Measurements from ENCODE around the gene EFTUD2. TPM values are rescaled to one million over a fixed set of nuclear protein-coding genes. Genes with fewer than 3 reads are reported as not detected.

EFTUD2 gene
- polyA plus RNA-seq, 3 donors, result 82.9 to 144 (median 104) TPM

GRCh38 chr17:44807093-44807816 lies 92.0 kb downstream of the EFTUD2 start:
- Mint-ChIP-seq H3K27me3 (ENCODE audit: low read depth in 3 of 3) (peaks cover 13 to 24% (median 17%) of the 10 kb centered on the region in 3 donors), H3K27ac (no peak overlapping the region), H3K4me3 (no peak overlapping the region), H3K9me3 (no peaks in the 10 kb centered on the region), H3K36me3 (no peaks in the 10 kb centered on the region), H3K4me1 (no peaks in the 10 kb centered on the region)
- Histone ChIP-seq H3K36me3 (replicated peaks in 1 of 2; ENCODE audit: control insufficient read depth in 1 of 2, insufficient read depth in 2 of 2, low read length in 2 of 2) (no peaks in the 10 kb centered on the region), H3K9ac (ENCODE audit: insufficient read depth, low read length, poor library complexity, severe bottlenecking) (no peak overlapping the region), H3K79me2 (ENCODE audit: insufficient read depth, low read length) (no peaks in the 10 kb centered on the region), H3K4me1 (ENCODE audit: control insufficient read depth in 1 of 2, insufficient read depth in 2 of 2, low read length in 2 of 2) (no peaks in the 10 kb centered on the region), H3K9me3 (replicated peaks in 1 of 2; ENCODE audit: control insufficient read depth in 1 of 2, insufficient read depth in 1 of 2, low read length in 2 of 2) (no peaks in the 10 kb centered on the region), H3K27ac (ENCODE audit: low read depth in 1 of 2, low read length in 2 of 2) (no peak overlapping the region), H2AFZ (ENCODE audit: insufficient read depth, low read depth, low read length, poor library complexity, severe bottlenecking) (no peak overlapping the region), H3K27me3 (ENCODE audit: control insufficient read depth in 2 of 2, insufficient read depth in 2 of 2, low read length in 2 of 2) (peaks cover 0 to 2% of the 10 kb centered on the region in 2 donors), H3K4me2 (replicated peaks; ENCODE audit: extremely low read depth, low read length, poor library complexity, severe bottlenecking) (no peak overlapping the region), H3K4me3 (replicated peaks in 1 of 3; ENCODE audit: low read depth in 2 of 3, low read length in 3 of 3) (no peak overlapping the region), H4K20me1 (ENCODE audit: insufficient read depth, low read length) (no peaks in the 10 kb centered on the region)
- intact Hi-C loops (cut with micrococcal nuclease), result no loop called here
- TF ChIP-seq CTCF (IDR thresholded peaks at IDR 0.05), result no peak
- WGBS (ENCODE audit: insufficient coverage), result no CpG with 5 or more reads among the region's 4 CpGs
- DNase-seq, result no peak

DNA sequence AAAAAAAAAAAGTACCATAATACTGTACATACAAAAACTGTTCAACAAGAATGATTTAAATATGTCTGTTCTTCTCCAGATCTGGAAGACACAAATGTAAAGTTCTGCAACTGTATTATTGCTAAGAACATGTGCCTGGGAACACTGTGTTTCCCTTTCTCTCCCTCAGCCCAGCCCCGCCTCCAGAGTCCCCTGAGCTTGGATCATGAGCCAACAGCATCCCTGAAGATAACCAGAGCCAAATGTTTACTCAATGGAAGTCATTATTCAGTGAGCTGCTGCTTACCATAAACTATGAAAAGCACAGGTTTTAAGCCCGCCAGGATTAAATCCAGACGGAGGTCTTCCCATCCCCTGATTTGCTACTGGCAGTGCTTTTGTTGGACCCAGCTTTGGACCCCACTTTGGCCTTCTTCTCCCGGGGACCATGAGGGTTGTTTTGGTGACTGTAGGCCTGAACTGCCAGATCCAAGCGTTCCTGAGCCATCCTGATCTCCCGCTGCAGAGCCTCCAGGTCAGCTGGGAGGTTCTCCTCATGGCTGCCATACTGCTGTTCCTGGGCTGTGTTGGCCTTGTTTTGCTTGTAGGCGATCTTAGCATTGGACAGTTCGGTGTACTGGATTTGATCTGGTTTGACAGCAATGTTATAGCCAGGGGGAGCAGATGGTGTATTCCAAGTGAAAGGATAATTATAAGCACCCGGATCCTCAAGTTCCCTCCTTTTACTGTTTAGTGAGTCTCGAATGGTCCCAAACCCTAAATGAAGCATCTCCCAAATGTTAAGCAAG lies 94.7 kb downstream of the EFTUD2 start:
- H3K4me3 ChIP-seq (replicated peaks in 1 of 3; ENCODE audit: low read depth in 2 of 3, low read length in 3 of 3), result no peak overlapping the region
- no peaks in the 10 kb centered on the region for H3K4me1 ChIP-seq (ENCODE audit: control insufficient read depth in 1 of 2, insufficient read depth in 2 of 2, low read length in 2 of 2)
- no peaks in the 10 kb centered on the region for H3K36me3 Mint-ChIP-seq
- H3K27me3 Mint-ChIP-seq (ENCODE audit: low read depth in 3 of 3), result peaks cover 10 to 25% (median 14%) of the 10 kb centered on the region in 3 donors
- TF ChIP-seq CTCF (IDR thresholded peaks at IDR 0.05), result no peak
- H3K9me3 ChIP-seq (replicated peaks in 1 of 2; ENCODE audit: control insufficient read depth in 1 of 2, insufficient read depth in 1 of 2, low read length in 2 of 2), result no peaks in the 10 kb centered on the region
- no peak overlapping the region for H2AFZ ChIP-seq (ENCODE audit: insufficient read depth, low read depth, low read length, poor library complexity, severe bottlenecking)
- H3K36me3 ChIP-seq (replicated peaks in 1 of 2; ENCODE audit: control insufficient read depth in 1 of 2, insufficient read depth in 2 of 2, low read length in 2 of 2), result no peaks in the 10 kb centered on the region
- H3K4me1 Mint-ChIP-seq, result no peaks in the 10 kb centered on the region
- no peak overlapping the region for H3K27ac ChIP-seq (ENCODE audit: low read depth in 1 of 2, low read length in 2 of 2)
- DNase-seq, result no peak
- peaks cover 0 to 3% (median 0%) of the 10 kb centered on the region in 7 donors for H3K9me3 Mint-ChIP-seq
- H3K4me2 ChIP-seq (replicated peaks; ENCODE audit: extremely low read depth, low read length, poor library complexity, severe bottlenecking), result no peak overlapping the region
- no peaks in the 10 kb centered on the region for H4K20me1 ChIP-seq (ENCODE audit: insufficient read depth, low read length)
- intact Hi-C loops (cut with micrococcal nuclease), result no loop called here
- H3K4me3 Mint-ChIP-seq, result no peak overlapping the region
- H3K27ac Mint-ChIP-seq, result no peak overlapping the region
- H3K27me3 ChIP-seq (ENCODE audit: control insufficient read depth in 2 of 2, insufficient read depth in 2 of 2, low read length in 2 of 2), result peaks cover 0 to 2% of the 10 kb centered on the region in 2 donors
- no peaks in the 10 kb centered on the region for H3K79me2 ChIP-seq (ENCODE audit: insufficient read depth, low read length)
- 96% methylated on average over 6 of the region's 10 CpGs for WGBS (ENCODE audit: insufficient coverage)
- H3K9ac ChIP-seq (ENCODE audit: insufficient read depth, low read length, poor library complexity, severe bottlenecking), result no peak overlapping the region

All from CD14-positive monocyte (primary cell).